Neural cell (in vitro differentiated cells): ENCODE data around the gene NCK2. TPM values are rescaled to one million over a fixed set of nuclear protein-coding genes. Genes with fewer than 3 reads are reported as not detected.

Experiments used
- H2AFZ ChIP-seq: fragments of 200-600, 300-800 bp; sonication (generic), shearing (Covaris generic); 2 replicates; pipeline ENCODE4 v1.6.0; 2014; ENCODE audit warnings: low read depth, mild to moderate bottlenecking, antibody characterized with exemption, low read length, moderate library complexity
- H3F3A ChIP-seq: fragments of 200-600 bp; shearing (Covaris generic); 2 replicates; pipeline ENCODE4 v1.6.1; 2016; ENCODE audit warnings: mild to moderate bottlenecking, moderate library complexity, mixed read lengths, antibody characterized with exemption, low read length; ENCODE audit not compliant: insufficient read depth, poor library complexity, severe bottlenecking
- H3K27ac ChIP-seq: fragments of 200-600, 300-800 bp; sonication (generic), shearing (Covaris generic); 2 replicates; pipeline ENCODE4 v1.5.1; 2014; ENCODE audit warnings: mild to moderate bottlenecking, low read length, moderate library complexity
- H3K27me3 ChIP-seq: fragments of 300-800, 200-600 bp; sonication (generic), shearing (Covaris generic); 2 replicates; pipeline ENCODE4 v1.6.0; 2014; ENCODE audit warnings: mild to moderate bottlenecking, low read depth, low read length, moderate library complexity; ENCODE audit not compliant: insufficient read depth
- H3K36me3 ChIP-seq: fragments of 300-800, 200-600 bp; sonication (generic), shearing (Covaris generic); 2 replicates; pipeline ENCODE4 v1.5.1; 2014; ENCODE audit warnings: mild to moderate bottlenecking, antibody characterized with exemption, low read length, moderate library complexity; ENCODE audit not compliant: insufficient read depth
- H3K4me2 ChIP-seq: fragments of 300-800, 200-600 bp; sonication (generic), shearing (Covaris generic); 2 replicates; pipeline ENCODE4 v1.6.0; 2014; ENCODE audit warnings: mild to moderate bottlenecking, low read length
- H3K4me3 ChIP-seq: fragments of 300-800, 200-600 bp; sonication (generic), shearing (Covaris generic); 2 replicates; pipeline ENCODE4 v1.5.1; 2014; ENCODE audit warnings: mild to moderate bottlenecking, low read length, moderate library complexity
- H3K79me2 ChIP-seq: fragments of 200-600 bp; shearing (Covaris generic); replicated peaks from 2 replicates; pipeline ENCODE4 v1.6.0; 2014; ENCODE audit warnings: mild to moderate bottlenecking, low read length, moderate library complexity; ENCODE audit not compliant: insufficient read depth
- H3K9ac ChIP-seq: fragments of 300-800, 200-600 bp; sonication (generic), shearing (Covaris generic); 2 replicates; pipeline ENCODE4 v1.6.1; 2016; ENCODE audit warnings: mild to moderate bottlenecking, low read length, mixed read lengths
- H3K9me2 ChIP-seq: fragments of 200-600 bp; shearing (Covaris generic); 2 replicates; pipeline ENCODE4 v1.6.1; 2016; ENCODE audit warnings: mild to moderate bottlenecking, low read length, mixed read lengths; ENCODE audit not compliant: insufficient read depth
- H3K9me3 ChIP-seq: fragments of 200-600, 300-800 bp; sonication (generic), shearing (Covaris generic); 2 replicates; pipeline ENCODE4 v1.6.1; 2016; ENCODE audit warnings: mild to moderate bottlenecking, mixed run types, low read length, moderate library complexity, mixed read lengths
- H4K20me1 ChIP-seq: fragments of 200-600 bp; shearing (Covaris generic); 2 replicates; pipeline ENCODE4 v1.6.1; 2016; ENCODE audit warnings: mild to moderate bottlenecking, mixed run types; ENCODE audit not compliant: insufficient read depth
- CTCF ChIP-seq: fragments of 450-650 bp; IDR thresholded peaks from 2 replicates; pipeline ENCODE4 v1.5.1; 2014; ENCODE audit warnings: antibody characterized with exemption, mild to moderate bottlenecking, moderate library complexity; ENCODE audit not compliant: poor library complexity, severe bottlenecking
- EP300 ChIP-seq: fragments of 450-650 bp; conservative IDR thresholded peaks from 2 replicates; pipeline ENCODE4 v1.6.1; 2014; ENCODE audit warnings: antibody characterized with exemption, mild to moderate bottlenecking, moderate library complexity; ENCODE audit not compliant: poor library complexity, severe bottlenecking
- EZH2 ChIP-seq: fragments of 200-600, 300-800 bp; shearing (Covaris generic), sonication (generic); IDR thresholded peaks from 2 replicates; pipeline ENCODE4 v1.6.1; 2014; ENCODE audit warnings: antibody characterized with exemption, low read length, borderline replicate concordance, mild to moderate bottlenecking; ENCODE audit not compliant: insufficient read depth, poor library complexity, severe bottlenecking
- MXI1 ChIP-seq: fragments of 450-650 bp; conservative IDR thresholded peaks from 2 replicates; pipeline ENCODE4 v1.6.1; 2014; ENCODE audit warnings: antibody characterized with exemption, mild to moderate bottlenecking; ENCODE audit not compliant: poor library complexity, severe bottlenecking
- POLR2AphosphoS5 ChIP-seq: IDR thresholded peaks from 2 replicates; pipeline ENCODE4 v1.6.1; 2012
- RAD21 ChIP-seq: fragments of 450-650 bp; conservative IDR thresholded peaks from 2 replicates; pipeline ENCODE4 v1.6.1; 2014; ENCODE audit warnings: antibody characterized with exemption, mild to moderate bottlenecking, moderate library complexity
- REST ChIP-seq: IDR thresholded peaks from 2 replicates; pipeline ENCODE4 v1.6.1; 2012; ENCODE audit warnings: borderline replicate concordance
- SMC3 ChIP-seq: fragments of 450-650 bp; conservative IDR thresholded peaks from 2 replicates; pipeline ENCODE4 v1.6.1; 2014; ENCODE audit warnings: antibody characterized with exemption, mild to moderate bottlenecking, moderate library complexity; ENCODE audit not compliant: poor library complexity
- TAF1 ChIP-seq: IDR thresholded peaks from 2 replicates; pipeline ENCODE4 v1.6.1; 2012; ENCODE audit warnings: low read depth
- polyA plus RNA-seq: library from polyadenylated mRNA; depleted of rRNA; stranded (reverse); fragments of >200 nt; gene quantifications from 2 replicates; pipeline ENCODE4 v1.2.3, GENCODE V29; 2014

Gene NCK2
- polyA plus RNA-seq, 1 donor from 2014 or later = 49.4 TPM

- Histone ChIP-seq H4K20me1 (no peaks in the 10 kb centered on the region), H3K9ac (no peak overlapping the region), H3K4me3 (no peak overlapping the region), H3K9me3 (peaks cover 5% of the 10 kb centered on the region), H3K36me3 (peaks cover 19% of the 10 kb centered on the region), H3K9me2 (no peaks in the 10 kb centered on the region), H3K27me3 (no peaks in the 10 kb centered on the region), H3F3A (no peaks in the 10 kb centered on the region), H3K4me2 (no peak overlapping the region), H2AFZ (no peak overlapping the region), H3K79me2 (peaks cover 18% of the 10 kb centered on the region), H3K27ac (no peak overlapping the region)
- no peak for TF ChIP-seq EP300
- TF ChIP-seq CTCF = no peak
- no peak for TF ChIP-seq MXI1
- TF ChIP-seq TAF1 = no peak
- no peak for TF ChIP-seq POLR2AphosphoS5
- no peak for TF ChIP-seq REST
- no peak for TF ChIP-seq SMC3
- TF ChIP-seq EZH2 = no peak
- TF ChIP-seq RAD21 = no peak
Observed at GRCh38 chr2:105880637-105881036, 135.9 kb downstream of the NCK2 start.

- Histone ChIP-seq H3K4me2 (no peak overlapping the region), H3K9me2 (no peaks in the 10 kb centered on the region), H3K27ac (no peak overlapping the region)
Observed at GRCh38 chr2:105881286-105882136, 136.8 kb downstream of the NCK2 start.

More at GRCh38 chr2:105881286-105882136, 136.8 kb downstream of the NCK2 start:
- peaks cover 24% of the 10 kb centered on the region for H3K79me2 ChIP-seq
- no peak overlapping the region for H3K9ac ChIP-seq
- H3K27me3 ChIP-seq = no peaks in the 10 kb centered on the region
- no peaks in the 10 kb centered on the region for H4K20me1 ChIP-seq
- H2AFZ ChIP-seq = no peak overlapping the region
- no peaks in the 10 kb centered on the region for H3F3A ChIP-seq
- H3K4me3 ChIP-seq = no peak overlapping the region
- H3K9me3 ChIP-seq = peaks cover 5% of the 10 kb centered on the region
- TF ChIP-seq EZH2 = no peak
- no peak for TF ChIP-seq POLR2AphosphoS5
- no peak for TF ChIP-seq TAF1
- no peak for TF ChIP-seq SMC3
- TF ChIP-seq RAD21 = no peak
- no peak for TF ChIP-seq CTCF
- no peak for TF ChIP-seq REST
- no peak for TF ChIP-seq EP300
- no peak for TF ChIP-seq MXI1
- H3K36me3 ChIP-seq = peaks cover 19% of the 10 kb centered on the region
